Measurements from ENCODE around the gene TGFB1I1.

- no peak for TF ChIP-seq CTCF (IDR thresholded peaks at IDR 0.05 in 2 of 3, conservative IDR thresholded peaks at IDR 0.05 in 1 of 3; ENCODE audit: borderline replicate concordance in 1 of 3, insufficient read depth in 1 of 3, low read depth in 2 of 3, low read length in 2 of 3)
- no peak for TF ChIP-seq ZNF274 (IDR thresholded peaks at IDR 0.05; ENCODE audit: low read depth, low read length)
- TF ChIP-seq REST (IDR thresholded peaks at IDR 0.05; ENCODE audit: low read depth): no peak
- TF ChIP-seq POLR2A (IDR thresholded peaks at IDR 0.05; ENCODE audit: borderline replicate concordance, extremely low read depth, insufficient read depth, insufficient read length): no peak
- TF ChIP-seq EZH2 (IDR thresholded peaks at IDR 0.05): no peak
- no peak for TF ChIP-seq MAX (IDR thresholded peaks at IDR 0.05)
- no peak for TF ChIP-seq ATF3 (IDR thresholded peaks at IDR 0.05)
- TF ChIP-seq SIN3A (IDR thresholded peaks at IDR 0.05; ENCODE audit: low read depth): no peak
- no peak for TF ChIP-seq ZFX (IDR thresholded peaks at IDR 0.05)
- TF ChIP-seq POLR2AphosphoS5 (IDR thresholded peaks at IDR 0.05; ENCODE audit: low read depth, low read length): no peak
- no peak for TF ChIP-seq RAD21 (IDR thresholded peaks at IDR 0.05; ENCODE audit: low read depth)
Observed at GRCh38 chr16:31439519-31439918, 32.4 kb upstream of the TGFB1I1 start.

Measured in HCT116 (cell line).